ENCODE measurements around the gene EPS8L3.

Gene EPS8L3

DNA sequence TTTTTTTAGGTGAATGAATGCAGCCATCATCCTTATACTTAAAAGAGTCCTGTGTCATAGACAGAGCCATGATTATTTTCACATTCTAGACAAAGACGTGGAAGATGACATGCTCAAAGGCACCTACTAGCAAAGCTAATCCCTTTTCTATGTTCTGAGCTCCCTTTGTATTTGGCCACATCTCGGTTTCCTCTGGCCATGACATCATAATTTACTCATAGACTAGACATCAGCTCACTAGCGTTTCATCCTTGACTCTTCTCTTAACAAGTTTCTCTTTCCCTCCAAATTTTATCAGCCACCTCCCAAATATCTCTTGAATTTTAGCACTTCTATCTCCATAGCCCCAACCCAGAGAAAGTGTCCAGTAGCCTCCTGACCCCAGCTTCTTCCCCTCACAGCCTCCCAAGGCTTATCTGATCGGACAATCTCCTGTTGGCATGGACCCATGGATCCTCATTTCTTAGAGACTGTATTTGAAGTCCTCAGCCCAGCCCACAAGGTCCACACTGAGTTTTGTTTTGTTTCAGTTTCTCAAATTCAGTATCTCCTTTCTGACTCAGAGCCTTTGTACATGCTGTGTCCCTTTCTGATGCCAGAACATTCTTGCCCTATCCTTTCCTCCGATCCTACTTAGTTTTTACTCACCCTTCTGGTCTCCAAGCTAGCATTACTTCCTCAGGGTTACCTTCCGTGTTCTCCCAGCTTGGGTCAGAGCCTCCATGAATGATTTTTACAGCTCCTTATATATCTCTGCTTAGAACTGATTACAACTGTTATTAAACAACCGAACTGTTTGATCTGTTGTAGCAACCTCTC lies 33.0 kb upstream of the EPS8L3 start:
- Histone ChIP-seq H3K4me1 (ENCODE audit: control insufficient read depth in 1 of 2, insufficient read depth in 1 of 2, low read depth in 1 of 2, low read length in 1 of 2) (peaks cover 57 to 59% of the 10 kb centered on the region in 2 experiments), H3K27ac (peak overlapping the region; percentile 44), H3K9me3 (no peaks in the 10 kb centered on the region), H3K4me3 (ENCODE audit: low read depth in 1 of 2, low read length in 1 of 2) (no peak overlapping the region), H3K27me3 (no peaks in the 10 kb centered on the region), H3K36me3 (no peaks in the 10 kb centered on the region)
- TF ChIP-seq, protein P1, sequence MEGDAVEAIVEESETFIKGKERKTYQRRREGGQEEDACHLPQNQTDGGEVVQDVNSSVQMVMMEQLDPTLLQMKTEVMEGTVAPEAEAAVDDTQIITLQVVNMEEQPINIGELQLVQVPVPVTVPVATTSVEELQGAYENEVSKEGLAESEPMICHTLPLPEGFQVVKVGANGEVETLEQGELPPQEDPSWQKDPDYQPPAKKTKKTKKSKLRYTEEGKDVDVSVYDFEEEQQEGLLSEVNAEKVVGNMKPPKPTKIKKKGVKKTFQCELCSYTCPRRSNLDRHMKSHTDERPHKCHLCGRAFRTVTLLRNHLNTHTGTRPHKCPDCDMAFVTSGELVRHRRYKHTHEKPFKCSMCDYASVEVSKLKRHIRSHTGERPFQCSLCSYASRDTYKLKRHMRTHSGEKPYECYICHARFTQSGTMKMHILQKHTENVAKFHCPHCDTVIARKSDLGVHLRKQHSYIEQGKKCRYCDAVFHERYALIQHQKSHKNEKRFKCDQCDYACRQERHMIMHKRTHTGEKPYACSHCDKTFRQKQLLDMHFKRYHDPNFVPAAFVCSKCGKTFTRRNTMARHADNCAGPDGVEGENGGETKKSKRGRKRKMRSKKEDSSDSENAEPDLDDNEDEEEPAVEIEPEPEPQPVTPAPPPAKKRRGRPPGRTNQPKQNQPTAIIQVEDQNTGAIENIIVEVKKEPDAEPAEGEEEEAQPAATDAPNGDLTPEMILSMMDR (IDR thresholded peaks at IDR 0.05): no peak

DNA sequence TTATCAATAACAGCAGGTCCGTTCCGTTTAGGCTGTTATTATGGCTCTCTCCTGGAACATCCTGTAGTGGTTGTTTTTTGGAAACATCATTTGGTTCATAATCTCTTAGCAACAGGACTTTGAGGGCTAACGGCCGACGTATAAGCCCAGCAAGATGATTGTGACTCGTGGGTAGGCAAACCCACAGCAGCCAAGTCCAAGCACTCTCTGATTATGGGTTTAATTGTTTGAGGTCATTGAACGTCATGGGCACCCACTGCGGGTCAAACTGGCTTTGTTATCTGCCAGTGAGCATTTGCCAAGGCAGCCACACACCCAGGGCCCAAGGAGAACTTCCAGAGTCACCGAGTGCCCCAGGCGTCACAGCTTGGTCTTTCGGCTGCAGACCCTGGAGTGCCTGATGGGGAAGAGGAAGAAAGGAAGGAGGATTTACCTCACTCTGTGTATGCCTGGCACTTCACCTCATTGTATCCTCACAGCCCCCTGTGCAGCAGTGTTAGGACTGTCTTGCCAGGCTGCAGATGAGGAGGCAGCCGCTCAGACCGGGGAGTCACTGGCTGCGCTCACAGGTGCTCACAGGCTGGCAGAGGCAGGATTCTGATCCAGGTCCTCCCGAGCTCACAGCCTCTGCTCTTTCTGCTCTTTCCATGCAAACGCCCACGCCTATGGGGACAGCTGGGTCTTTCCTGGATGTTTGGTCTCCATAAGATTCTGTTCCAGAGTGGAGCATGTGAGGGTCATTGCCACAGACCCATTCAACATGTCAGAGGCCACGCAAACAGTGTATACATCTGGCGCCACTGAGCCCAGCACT lies 30.8 kb upstream of the EPS8L3 start:
- Histone ChIP-seq H3K27me3 (no peaks in the 10 kb centered on the region), H3K9me3 (no peaks in the 10 kb centered on the region), H3K27ac (peak overlapping the region; percentile 55), H3K4me3 (ENCODE audit: low read depth in 1 of 2, low read length in 1 of 2) (no peak overlapping the region), H3K36me3 (no peaks in the 10 kb centered on the region), H3K4me1 (ENCODE audit: control insufficient read depth in 1 of 2, insufficient read depth in 1 of 2, low read depth in 1 of 2, low read length in 1 of 2) (peaks cover 79 to 81% of the 10 kb centered on the region in 2 experiments)
- TF ChIP-seq, protein P1 (IDR thresholded peaks at IDR 0.05): no peak

DNA sequence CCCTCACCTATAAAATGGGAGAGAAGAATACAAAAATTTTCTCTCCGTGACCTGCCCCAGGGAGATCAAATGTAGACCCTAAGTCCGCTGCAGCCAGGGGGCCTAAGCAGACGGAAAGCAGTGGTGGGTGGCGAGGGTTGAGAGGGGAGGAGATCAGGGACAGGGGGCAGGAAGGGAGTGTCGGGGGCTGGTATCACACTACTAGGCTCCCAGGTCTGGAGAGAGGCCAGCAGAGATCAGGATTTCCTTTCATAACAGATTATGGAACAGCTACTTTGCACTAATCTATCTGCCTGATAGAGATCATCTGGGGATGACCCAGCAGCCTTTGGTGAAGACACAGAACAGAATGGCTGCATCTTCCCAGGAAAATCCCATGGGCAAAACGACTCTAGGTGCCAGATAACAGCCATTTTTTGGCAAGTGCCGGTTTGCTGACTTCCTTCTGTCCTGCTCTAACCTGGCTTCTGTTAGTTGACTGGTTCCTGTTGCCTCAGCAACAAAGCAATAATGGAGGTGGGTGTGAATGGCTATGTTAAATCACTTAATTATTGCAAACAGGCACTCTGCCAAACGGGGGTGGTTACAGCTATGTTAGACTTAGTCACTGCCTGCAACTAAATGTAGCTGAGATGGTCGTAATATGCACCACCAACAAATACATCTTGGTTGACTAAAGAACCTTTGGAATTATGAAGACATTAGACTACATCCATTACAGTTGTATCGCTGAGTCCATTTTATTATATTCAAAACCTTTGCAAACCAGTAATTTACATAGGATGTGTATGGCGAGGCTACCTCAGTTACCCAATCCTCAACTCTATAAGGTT lies 30.0 kb upstream of the EPS8L3 start:
- Histone ChIP-seq H3K36me3 (no peaks in the 10 kb centered on the region), H3K27ac (peak overlapping the region; percentile 55), H3K4me3 (ENCODE audit: low read depth in 1 of 2, low read length in 1 of 2) (no peak overlapping the region), H3K4me1 (ENCODE audit: control insufficient read depth in 1 of 2, insufficient read depth in 1 of 2, low read depth in 1 of 2, low read length in 1 of 2) (peaks cover 87 to 89% of the 10 kb centered on the region in 2 experiments), H3K27me3 (no peaks in the 10 kb centered on the region), H3K9me3 (no peaks in the 10 kb centered on the region)
- TF ChIP-seq, protein P1 (IDR thresholded peaks at IDR 0.05): no peak

DNA sequence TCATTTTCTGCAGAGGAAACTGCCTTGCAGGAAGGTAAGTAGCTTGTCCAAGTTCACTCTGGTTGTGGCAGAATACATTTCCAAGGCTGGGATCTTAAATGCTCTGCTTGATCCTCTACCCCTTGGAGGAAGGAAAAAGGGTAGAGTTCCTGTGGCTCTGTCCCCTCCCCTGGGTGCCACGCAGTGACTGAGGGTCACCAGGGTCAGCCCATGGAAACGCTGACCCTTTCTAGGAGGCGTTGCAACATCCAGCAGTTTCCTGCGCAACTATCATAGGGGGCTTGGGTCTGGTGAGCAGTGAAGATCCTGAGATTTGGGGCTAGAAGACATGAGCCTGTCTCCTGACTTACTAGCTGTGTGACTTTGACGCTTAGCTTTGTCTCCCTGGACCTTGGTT lies 29.4 kb upstream of the EPS8L3 start:
- no peaks in the 10 kb centered on the region for H3K27me3 ChIP-seq
- peaks cover 91% of the 10 kb centered on the region in 2 experiments for H3K4me1 ChIP-seq (ENCODE audit: control insufficient read depth in 1 of 2, insufficient read depth in 1 of 2, low read depth in 1 of 2, low read length in 1 of 2)
- TF ChIP-seq, protein P1 (IDR thresholded peaks at IDR 0.05): no peak
- H3K4me3 ChIP-seq (ENCODE audit: low read depth in 1 of 2, low read length in 1 of 2): no peak overlapping the region
- no peaks in the 10 kb centered on the region for H3K36me3 ChIP-seq
- no peaks in the 10 kb centered on the region for H3K9me3 ChIP-seq
- H3K27ac ChIP-seq: peak overlapping the region; percentile 55
